Smooth muscle cell (in vitro differentiated cells): Measurements from ENCODE around the gene BAZ1B. TPM values are rescaled to one million over a fixed set of nuclear protein-coding genes. Genes with fewer than 3 reads are reported as not detected.
"Not testable (repeated sequence)": the region's sequence is repeated elsewhere in the genome, so short reads cannot be mapped to it uniquely, and the experiment has no call there.

ENCODE experiments used
- DNase-seq: peaks from one replicate; lab custom pipeline; 2025; ENCODE audit not compliant: unreplicated experiment; lab: John Stamatoyannopoulos, UW
- H2AFZ ChIP-seq: fragments of 200-600 bp; sonication (generic); 2 replicates; pipeline ENCODE4 v1.6.0; 2016; ENCODE audit warnings: antibody characterized with exemption, low read depth, mild to moderate bottlenecking
- H3F3A ChIP-seq: fragments of 200-600 bp; sonication (generic); 2 replicates; pipeline ENCODE4 v1.6.0; 2017; ENCODE audit warnings: antibody characterized with exemption, low read depth
- H3K27ac ChIP-seq: fragments of 200-600 bp; sonication (generic); 2 replicates; pipeline ENCODE4 v1.5.1; 2016; ENCODE audit warnings: low read depth, mild to moderate bottlenecking
- H3K27me3 ChIP-seq: fragments of 200-600 bp; sonication (generic); 2 replicates; pipeline ENCODE4 v1.6.1; 2016; ENCODE audit warnings: low read depth, mild to moderate bottlenecking
- H3K36me3 ChIP-seq: fragments of 200-600 bp; sonication (generic); 2 replicates; pipeline ENCODE4 v1.5.1; 2016; ENCODE audit warnings: low read depth
- H3K4me1 ChIP-seq: fragments of 200-600 bp; sonication (generic); 2 replicates; pipeline ENCODE4 v1.5.1; 2016; ENCODE audit warnings: low read depth
- H3K4me2 ChIP-seq: fragments of 200-600 bp; sonication (generic); 2 replicates; pipeline ENCODE4 v1.6.0; 2016; ENCODE audit warnings: mild to moderate bottlenecking
- H3K4me3 ChIP-seq: fragments of 200-600 bp; sonication (generic); 2 replicates; pipeline ENCODE4 v1.5.1; 2016; ENCODE audit warnings: mild to moderate bottlenecking
- H3K79me2 ChIP-seq: fragments of 200-600 bp; sonication (generic); 2 replicates; pipeline ENCODE4 v1.6.0; 2016; ENCODE audit warnings: low read depth, mild to moderate bottlenecking
- H3K9ac ChIP-seq: fragments of 200-600 bp; sonication (generic); 2 replicates; pipeline ENCODE4 v1.6.0; 2016; ENCODE audit warnings: low read depth
- H3K9me3 ChIP-seq: fragments of 200-600 bp; sonication (generic); replicated peaks from 2 replicates; pipeline ENCODE4 v1.5.1; 2016; ENCODE audit warnings: low read depth
- H4K20me1 ChIP-seq: fragments of 200-600 bp; sonication (generic); 2 replicates; pipeline ENCODE4 v1.6.0; 2016; ENCODE audit warnings: low read depth
- WGBS: methylation state at CpG from one replicate; pipeline ENCODE4 v1.1.7; 2016; ENCODE audit warnings: low lambda C conversion rate; 5-methylcytosine and 5-hydroxymethylcytosine counted together
- polyA plus RNA-seq: library from polyadenylated mRNA; unstranded; fragments of >200 nt; fragmentation: Nextera tagmentation; extraction: Ambion mirVana; gene quantifications from 2 replicates; pipeline ENCODE4 v1.2.1, GENCODE V29; 2016
- total RNA-seq: library from RNA; depleted of rRNA; stranded (reverse); fragments of >200 nt; gene quantifications from 2 replicates; pipeline ENCODE4 v1.2.3, GENCODE V29; 2014
- TF ChIP-seq, protein P1 (sequence below): fragments of 200-600 bp; sonication (generic); IDR thresholded peaks from 2 replicates; pipeline ENCODE4 v1.5.1; 2017; ENCODE audit warnings: borderline replicate concordance, mild to moderate bottlenecking, antibody characterized with exemption; ENCODE audit not compliant: insufficient read depth, poor library complexity, severe bottlenecking

The BAZ1B gene
- total and polyA plus RNA-seq, 2 experiments from 2014 or later = 20.1 to 43.9 TPM

DNA sequence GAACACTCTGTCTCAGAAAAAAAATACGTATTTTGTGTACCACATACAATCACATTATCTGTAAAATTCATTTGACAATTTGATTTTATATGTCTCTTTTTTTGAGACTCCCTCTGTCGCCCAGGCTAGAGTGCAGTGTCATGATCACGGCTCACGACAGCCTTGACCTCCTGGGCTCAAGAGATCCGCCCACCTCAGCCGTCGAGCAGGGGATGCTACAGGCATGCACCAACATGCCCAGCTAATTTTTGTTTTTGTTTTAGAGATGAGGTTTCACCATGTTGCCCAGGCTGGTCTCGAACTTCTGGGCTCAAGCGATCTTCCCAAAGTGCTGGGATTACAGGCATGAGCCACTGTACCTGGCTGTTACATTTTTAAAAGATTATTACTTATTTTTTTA is 11.6 kb upstream of the BAZ1B start:
- WGBS = 71% methylated on average over 9 of the region's 9 CpGs
- Histone ChIP-seq H3K4me1 (no peaks in the 10 kb centered on the region), H3K4me3 (no peak overlapping the region), H4K20me1 (no peaks in the 10 kb centered on the region), H3K9me3 (no peaks in the 10 kb centered on the region), H3K9ac (no peak overlapping the region), H3F3A (no peaks in the 10 kb centered on the region), H3K36me3 (no peaks in the 10 kb centered on the region), H3K4me2 (no peak overlapping the region), H3K27me3 (no peaks in the 10 kb centered on the region), H2AFZ (no peak overlapping the region), H3K27ac (no peak overlapping the region), H3K79me2 (no peaks in the 10 kb centered on the region)
- no peak for DNase-seq
- TF ChIP-seq, protein P1, sequence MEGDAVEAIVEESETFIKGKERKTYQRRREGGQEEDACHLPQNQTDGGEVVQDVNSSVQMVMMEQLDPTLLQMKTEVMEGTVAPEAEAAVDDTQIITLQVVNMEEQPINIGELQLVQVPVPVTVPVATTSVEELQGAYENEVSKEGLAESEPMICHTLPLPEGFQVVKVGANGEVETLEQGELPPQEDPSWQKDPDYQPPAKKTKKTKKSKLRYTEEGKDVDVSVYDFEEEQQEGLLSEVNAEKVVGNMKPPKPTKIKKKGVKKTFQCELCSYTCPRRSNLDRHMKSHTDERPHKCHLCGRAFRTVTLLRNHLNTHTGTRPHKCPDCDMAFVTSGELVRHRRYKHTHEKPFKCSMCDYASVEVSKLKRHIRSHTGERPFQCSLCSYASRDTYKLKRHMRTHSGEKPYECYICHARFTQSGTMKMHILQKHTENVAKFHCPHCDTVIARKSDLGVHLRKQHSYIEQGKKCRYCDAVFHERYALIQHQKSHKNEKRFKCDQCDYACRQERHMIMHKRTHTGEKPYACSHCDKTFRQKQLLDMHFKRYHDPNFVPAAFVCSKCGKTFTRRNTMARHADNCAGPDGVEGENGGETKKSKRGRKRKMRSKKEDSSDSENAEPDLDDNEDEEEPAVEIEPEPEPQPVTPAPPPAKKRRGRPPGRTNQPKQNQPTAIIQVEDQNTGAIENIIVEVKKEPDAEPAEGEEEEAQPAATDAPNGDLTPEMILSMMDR = no peak

DNA sequence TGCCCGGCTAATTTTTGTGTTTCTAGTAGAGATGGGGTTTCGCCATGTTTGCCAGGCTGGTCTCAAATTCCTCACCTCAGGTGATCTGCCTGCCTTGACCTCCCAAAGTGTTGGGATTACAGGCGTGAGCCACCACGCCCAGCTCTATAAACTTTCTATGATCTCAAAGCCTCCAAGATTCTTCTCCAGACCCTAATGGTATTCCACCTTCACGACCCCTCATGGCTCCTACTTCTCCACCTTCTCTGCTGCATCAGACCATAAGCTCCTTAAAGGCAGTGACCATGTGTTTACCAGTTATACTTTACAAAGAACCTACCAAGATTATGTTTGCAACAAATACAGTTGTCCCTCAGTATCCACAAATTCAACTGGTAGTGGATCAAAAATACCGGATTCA is 10.1 kb upstream of the BAZ1B start:
- 97% methylated on average over 6 of the region's 6 CpGs for WGBS
- Histone ChIP-seq H2AFZ (no peak overlapping the region), H3K27ac (no peak overlapping the region), H3K36me3 (no peaks in the 10 kb centered on the region), H3K9me3 (no peaks in the 10 kb centered on the region), H3K9ac (no peak overlapping the region), H3K4me2 (no peak overlapping the region), H3K4me1 (no peaks in the 10 kb centered on the region), H4K20me1 (no peaks in the 10 kb centered on the region), H3K4me3 (no peak overlapping the region), H3K79me2 (no peaks in the 10 kb centered on the region), H3K27me3 (no peaks in the 10 kb centered on the region), H3F3A (no peaks in the 10 kb centered on the region)
- DNase-seq = no peak
- TF ChIP-seq, protein P1 = no peak

DNA sequence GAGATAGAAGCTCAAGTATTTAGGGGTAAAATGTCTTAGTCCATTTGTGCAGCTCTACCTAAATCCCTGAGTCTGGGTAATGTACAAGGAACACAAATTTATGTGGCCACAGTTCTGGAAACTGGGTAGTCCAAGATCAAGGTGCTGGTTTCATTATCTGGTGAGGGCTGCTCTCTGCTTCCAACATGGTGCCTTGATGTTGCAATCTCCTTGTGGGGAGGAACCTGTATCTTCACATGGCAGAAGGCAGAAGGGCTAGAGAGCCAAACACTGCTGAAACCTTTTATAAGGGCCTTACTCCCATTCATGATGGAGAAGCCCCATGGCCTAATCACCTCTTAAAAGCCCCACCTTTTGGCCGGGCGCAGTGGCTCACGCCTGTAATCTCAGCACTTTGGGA is 8.7 kb upstream of the BAZ1B start:
- Histone ChIP-seq H3K27ac (no peak overlapping the region), H3K4me1 (no peaks in the 10 kb centered on the region), H3K79me2 (no peaks in the 10 kb centered on the region), H3K4me2 (no peak overlapping the region), H4K20me1 (no peaks in the 10 kb centered on the region), H3F3A (no peaks in the 10 kb centered on the region), H3K9me3 (no peaks in the 10 kb centered on the region), H3K9ac (no peak overlapping the region), H3K36me3 (no peaks in the 10 kb centered on the region), H3K4me3 (no peak overlapping the region), H3K27me3 (no peaks in the 10 kb centered on the region), H2AFZ (no peak overlapping the region)
- TF ChIP-seq, protein P1 = no peak
- WGBS = 96% methylated on average over 3 of the region's 3 CpGs
- no peak for DNase-seq

DNA sequence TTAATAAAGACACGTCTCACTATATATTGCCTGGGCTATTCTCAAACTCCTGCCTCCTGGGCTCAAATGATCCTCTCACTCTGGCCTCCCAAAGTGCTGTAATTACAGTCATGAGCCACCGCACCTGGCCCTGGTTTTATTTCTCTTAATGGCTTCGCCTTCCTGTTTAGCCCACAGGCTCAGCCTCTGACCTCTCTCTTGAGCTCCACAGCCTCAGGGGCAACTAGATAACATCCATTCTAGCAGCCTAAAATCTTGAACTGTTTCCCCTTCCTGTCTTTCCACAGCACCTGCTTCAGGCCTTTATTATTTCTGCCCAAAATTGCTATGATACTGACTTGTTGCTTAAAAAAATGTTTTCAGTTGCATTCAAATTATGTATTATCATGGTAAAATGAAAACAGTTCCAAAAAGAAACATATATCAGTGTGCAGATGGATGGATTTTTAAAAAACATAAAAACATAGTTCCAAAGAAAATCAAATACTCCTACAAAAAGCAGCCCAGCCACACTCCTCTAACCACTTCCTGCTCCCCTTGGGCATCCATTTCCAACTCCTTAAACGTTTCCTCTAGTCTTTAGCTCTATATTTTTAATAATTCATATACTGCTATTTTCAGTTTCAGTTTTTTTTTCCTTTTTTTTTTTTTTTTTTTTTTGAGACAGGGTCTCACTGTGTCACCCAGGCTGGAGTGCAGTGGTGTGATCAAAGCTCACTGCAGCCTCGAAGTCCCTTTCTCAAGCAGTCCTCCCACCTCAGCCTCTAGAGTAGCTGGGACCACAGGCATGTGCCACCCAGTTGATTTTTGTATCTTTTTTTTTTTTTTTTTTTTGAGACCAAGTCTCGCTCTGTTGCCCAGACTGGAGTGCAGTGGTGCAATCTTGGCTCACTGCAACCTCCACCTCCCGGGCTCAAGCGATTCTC is 5.1 kb upstream of the BAZ1B start:
- 75% methylated on average over 5 of the region's 8 CpGs for WGBS
- H3K9ac ChIP-seq = no peak overlapping the region
- H3K4me1 ChIP-seq = no peaks in the 10 kb centered on the region

DNA sequence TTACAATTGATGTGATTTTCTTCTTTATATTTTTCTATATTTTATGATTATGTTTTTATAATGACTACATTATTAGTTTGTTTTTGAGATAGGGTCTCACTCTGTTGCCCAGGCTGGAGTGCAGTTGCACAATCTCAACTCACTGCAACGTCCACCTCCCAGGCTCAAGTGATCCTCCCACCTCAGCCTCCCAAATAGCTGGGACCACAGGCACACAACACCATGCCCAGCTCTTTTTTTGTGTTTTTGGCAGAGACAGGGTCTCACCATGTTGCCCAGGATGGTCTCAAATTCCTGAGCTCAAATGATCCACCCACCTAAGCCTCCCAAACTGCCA is 4.0 kb upstream of the BAZ1B start:
- H3F3A ChIP-seq, H3K27me3 ChIP-seq, H3K4me1 ChIP-seq, H3K4me3 ChIP-seq, DNase-seq, H4K20me1 ChIP-seq, H3K36me3 ChIP-seq, H3K79me2 ChIP-seq, H2AFZ ChIP-seq, H3K4me2 ChIP-seq, H3K9ac ChIP-seq, H3K9me3 ChIP-seq, H3K27ac ChIP-seq: not testable (repeated sequence)
- WGBS = 69% methylated on average over 1 of the region's 1 CpG

More for the DNA sequence above, 5.1 kb upstream of the BAZ1B start:
- H3K27me3 ChIP-seq = no peaks in the 10 kb centered on the region
- no peaks in the 10 kb centered on the region for H3K79me2 ChIP-seq
- TF ChIP-seq, protein P1 = no peak
- H3K9me3 ChIP-seq = no peaks in the 10 kb centered on the region
- no peak overlapping the region for H3K4me2 ChIP-seq
- no peaks in the 10 kb centered on the region for H3K36me3 ChIP-seq
- H3K4me3 ChIP-seq = no peak overlapping the region
- H3F3A ChIP-seq = no peaks in the 10 kb centered on the region
- H3K27ac ChIP-seq = no peak overlapping the region
- H2AFZ ChIP-seq = no peak overlapping the region
- no peak for DNase-seq
- no peaks in the 10 kb centered on the region for H4K20me1 ChIP-seq
